Renal cortical epithelial cell (primary cell): ENCODE results near the gene TENT4B. TPM values are rescaled to one million over a fixed set of nuclear protein-coding genes. Genes with fewer than 3 reads are reported as not detected.

Experiments
- DNase-seq: peaks from one replicate; pipeline ENCODE4 v3.0.0-alpha.2; 2011; ENCODE audit warnings: low read depth
- total RNA-seq: library from RNA; depleted of rRNA; stranded (reverse); fragments of >200 nt; gene quantifications from 2 replicates; pipeline ENCODE4 v1.2.3, GENCODE V29; 2014

The TENT4B gene
- total RNA-seq, 1 donor from 2014 or later: 10.3 TPM

GRCh38 chr16:50270510-50271147 is 117.5 kb downstream of the TENT4B start:
- no peak for DNase-seq

- DNase-seq: no peak
Observed at GRCh38 chr16:50271148-50272041, 118.3 kb downstream of the TENT4B start.

- no peak for DNase-seq
Observed at GRCh38 chr16:50272111-50272571, 119.0 kb downstream of the TENT4B start.

- DNase-seq: no peak
Observed at GRCh38 chr16:50272687-50273381, 119.7 kb downstream of the TENT4B start.

- DNase-seq: no peak
Observed at GRCh38 chr16:50273382-50273690, 120.2 kb downstream of the TENT4B start.

- no peak for DNase-seq
Observed at GRCh38 chr16:50273888-50274325, 120.8 kb downstream of the TENT4B start.

GRCh38 chr16:50274326-50275097 is 121.4 kb downstream of the TENT4B start:
- DNase-seq: no peak

GRCh38 chr16:50275098-50275415 is 122.0 kb downstream of the TENT4B start:
- DNase-seq: no peak

- no peak for DNase-seq
Observed at GRCh38 chr16:50275428-50276325, 122.6 kb downstream of the TENT4B start.

GRCh38 chr16:50276326-50276640 is 123.2 kb downstream of the TENT4B start:
- no peak for DNase-seq

- DNase-seq: no peak
Observed at GRCh38 chr16:50276801-50277555, 123.9 kb downstream of the TENT4B start.

GRCh38 chr16:50278251-50278650 is 125.1 kb downstream of the TENT4B start:
- DNase-seq: no peak

- DNase-seq: no peak
Observed at GRCh38 chr16:50279504-50279865, 126.4 kb downstream of the TENT4B start.

GRCh38 chr16:50280932-50281331 is 127.8 kb downstream of the TENT4B start:
- DNase-seq: no peak

Other genes with a start within 250 kb of the TENT4B start
- 29.4 and 46.4 TPM in 2 replicates for gene CNEP1R1, start 128.1 kb upstream of the TENT4B start, total RNA-seq
- gene HEATR3, start 87.3 kb upstream of the TENT4B start, total RNA-seq: 21.5 and 46.4 TPM in 2 replicates
- gene ADCY7, start 113.2 kb downstream of the TENT4B start, total RNA-seq: 30.9 and 48.8 TPM in 2 replicates
- 38.2 and 67.6 TPM in 2 replicates for gene BRD7, start 215.7 kb downstream of the TENT4B start, total RNA-seq